Stimulated activated CD4-positive, alpha-beta T cell treated with anti-CD3 and anti-CD28 coated beads, Interleukin-15, amount 100 ng/mL, for 48 hours (primary cell): ENCODE results near the gene MEF2A.

ENCODE experiments used
- DNase-seq, 2 donors: peaks; one replicate each; pipeline ENCODE4 v3.0.0-alpha.2; 2020; ENCODE audit warnings: low read depth in 2 of 2

Gene MEF2A

DNA sequence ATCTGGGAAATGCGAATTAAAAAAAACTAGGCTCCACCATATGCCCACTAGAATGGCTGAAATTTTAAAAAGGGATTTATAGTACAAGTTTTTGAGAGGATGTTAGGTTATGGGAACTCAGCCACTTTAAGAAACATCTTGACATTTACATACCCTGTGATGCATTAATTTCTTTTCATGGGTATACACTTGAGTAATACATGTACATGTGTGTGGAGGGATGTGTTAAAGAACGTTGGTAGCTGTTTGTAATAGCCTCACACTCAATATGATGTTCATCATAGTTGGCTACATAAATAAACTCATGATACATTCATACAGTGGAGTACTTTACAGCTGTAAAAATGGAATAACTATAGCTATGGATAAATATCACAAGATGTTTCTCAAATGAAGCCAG, 40.9 kb downstream of the MEF2A start:
- no peak for DNase-seq

DNA sequence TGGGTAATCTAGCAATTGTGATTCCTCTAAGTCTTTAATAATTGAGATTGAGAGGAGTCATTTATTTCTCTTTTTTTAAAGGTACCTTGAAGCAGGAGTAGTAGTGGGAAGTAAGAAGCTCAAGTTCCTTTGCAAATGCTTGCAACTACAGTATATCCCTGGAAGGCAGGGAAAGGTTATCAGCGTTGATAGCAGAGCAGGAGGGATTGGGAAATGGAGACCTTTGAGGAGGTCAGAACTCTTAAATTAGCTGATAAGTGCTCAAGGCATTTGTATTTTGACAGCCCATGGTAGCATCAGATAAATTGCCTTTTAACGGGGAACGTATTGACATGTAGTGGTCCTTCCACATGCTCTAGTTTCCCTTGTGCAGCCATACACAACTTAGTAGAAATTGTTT, 47.7 kb downstream of the MEF2A start:
- no peak for DNase-seq

DNA sequence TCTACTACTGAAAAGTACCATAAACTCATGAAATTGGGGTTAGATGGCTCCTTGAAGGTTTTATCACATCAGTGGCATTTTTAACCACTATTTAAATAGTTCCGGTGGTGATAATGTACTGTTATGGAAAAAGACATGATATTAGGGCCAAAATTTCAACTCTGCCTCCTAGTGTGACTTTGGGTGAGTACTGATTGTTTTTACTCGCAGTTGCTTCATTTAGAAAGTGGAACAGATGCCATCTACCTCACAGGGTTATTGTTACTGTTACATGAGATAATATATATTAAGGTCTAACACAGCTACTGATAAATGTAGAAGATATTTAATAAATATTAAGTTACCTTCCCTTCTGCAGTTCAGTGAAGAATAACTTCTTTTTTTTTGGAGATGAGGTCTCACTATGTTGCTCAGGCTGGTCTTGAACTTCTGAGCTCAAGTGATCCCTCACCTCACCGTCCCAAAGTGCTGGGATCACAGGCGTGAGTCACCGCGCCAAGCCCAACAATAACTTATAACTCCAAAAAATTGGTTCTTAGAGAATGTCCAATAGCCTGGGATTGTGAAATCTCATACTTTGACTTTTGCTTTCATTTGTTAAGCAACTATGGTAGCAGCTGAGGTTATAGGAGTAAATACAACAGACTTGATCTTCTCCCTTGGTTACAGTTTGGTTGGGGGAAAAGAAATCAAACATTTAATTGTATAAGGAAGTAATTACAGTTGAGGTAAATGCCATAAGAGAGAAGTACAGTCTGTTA, 48.3 kb downstream of the MEF2A start:
- DNase-seq = no peak

DNA sequence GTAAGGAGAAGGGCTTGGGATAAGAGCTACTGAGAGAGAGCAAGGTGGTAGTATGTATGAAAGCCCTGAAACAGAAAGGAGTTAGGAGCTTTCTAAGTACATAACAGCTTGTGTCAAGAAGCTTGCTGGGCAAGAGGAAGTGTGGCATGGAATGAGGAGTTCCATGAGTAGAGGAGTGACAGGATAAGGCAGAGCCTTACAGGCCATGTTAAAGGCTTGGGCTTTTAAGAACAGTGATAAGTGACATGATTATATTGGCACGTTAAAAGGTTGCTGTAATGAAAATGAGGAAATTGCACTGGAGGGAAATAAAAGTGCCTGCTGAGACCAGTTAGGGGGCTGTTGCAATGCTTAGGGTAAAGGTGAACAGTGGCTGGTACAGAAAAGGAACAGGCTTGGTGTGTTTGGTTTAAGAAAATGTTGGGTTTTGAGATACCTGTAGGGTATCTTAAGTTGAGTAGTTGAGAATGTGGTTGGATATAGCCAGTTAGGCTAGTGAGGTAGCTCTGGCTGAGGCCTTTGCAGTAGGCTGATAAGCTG, 49.0 kb downstream of the MEF2A start:
- DNase-seq = no peak

DNA sequence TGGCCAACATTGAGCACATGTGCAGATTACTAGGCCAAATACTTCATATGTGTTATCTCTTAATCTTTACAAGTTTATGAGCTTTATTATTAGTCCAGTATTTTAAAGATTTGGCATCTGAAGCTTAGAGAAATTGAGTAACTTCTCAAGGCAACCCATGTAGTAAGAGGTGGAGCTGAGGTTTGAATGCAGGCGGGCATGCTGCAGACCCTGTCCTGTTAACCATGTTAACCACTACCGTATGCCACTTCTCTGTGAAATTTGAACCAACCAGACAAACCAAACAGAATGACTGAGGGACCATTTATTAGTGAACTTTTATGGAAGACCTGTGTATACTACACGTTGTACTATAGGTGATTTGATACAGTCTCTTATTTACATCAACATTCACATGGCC, 49.7 kb downstream of the MEF2A start:
- no peak for DNase-seq

DNA sequence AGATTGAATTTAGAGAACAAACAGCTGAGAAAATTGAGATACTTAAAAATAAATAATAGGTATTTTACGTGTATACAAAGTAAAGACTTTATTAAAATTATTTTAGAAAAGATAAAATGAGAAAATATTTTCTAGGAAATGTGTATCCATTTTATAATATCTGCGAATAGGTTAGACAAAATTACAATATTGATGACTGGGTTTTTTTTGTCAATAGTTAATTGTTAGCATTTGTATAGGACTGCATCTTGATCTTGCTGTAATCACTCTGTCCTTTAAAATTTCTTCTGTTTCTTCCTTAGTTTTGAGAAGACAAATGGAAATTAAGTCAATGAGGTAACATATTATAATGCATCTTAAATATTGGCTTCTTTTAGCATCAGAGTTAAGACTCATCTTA, 50.3 kb downstream of the MEF2A start:
- no peak for DNase-seq

DNA sequence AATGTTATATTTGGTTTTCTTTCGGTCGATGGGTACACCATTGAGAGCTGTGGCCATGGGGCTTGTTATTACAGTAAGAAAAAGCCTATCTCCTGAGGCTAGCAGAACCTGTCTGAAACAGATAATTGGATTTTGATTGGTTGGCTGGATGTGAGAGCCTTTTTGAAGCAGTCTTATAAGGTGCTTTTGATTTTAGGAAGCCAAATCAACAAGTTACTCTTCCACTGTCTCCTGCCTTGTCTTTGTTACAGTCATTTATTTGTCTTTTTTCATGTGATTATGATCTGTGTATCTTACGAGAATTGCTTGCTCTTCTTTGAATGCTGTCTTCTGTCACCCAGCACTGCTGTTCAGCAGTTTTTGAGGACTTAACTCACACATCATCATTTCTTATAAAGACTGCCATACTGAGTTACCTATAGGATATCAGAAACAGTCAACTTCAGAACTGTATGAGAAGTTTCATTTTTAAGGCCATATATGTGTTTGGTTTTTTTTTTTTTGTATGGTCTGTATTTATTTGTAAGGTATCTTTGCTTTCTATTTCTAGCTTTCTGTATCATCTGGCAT, 51.1 kb downstream of the MEF2A start:
- DNase-seq = no peak

DNA sequence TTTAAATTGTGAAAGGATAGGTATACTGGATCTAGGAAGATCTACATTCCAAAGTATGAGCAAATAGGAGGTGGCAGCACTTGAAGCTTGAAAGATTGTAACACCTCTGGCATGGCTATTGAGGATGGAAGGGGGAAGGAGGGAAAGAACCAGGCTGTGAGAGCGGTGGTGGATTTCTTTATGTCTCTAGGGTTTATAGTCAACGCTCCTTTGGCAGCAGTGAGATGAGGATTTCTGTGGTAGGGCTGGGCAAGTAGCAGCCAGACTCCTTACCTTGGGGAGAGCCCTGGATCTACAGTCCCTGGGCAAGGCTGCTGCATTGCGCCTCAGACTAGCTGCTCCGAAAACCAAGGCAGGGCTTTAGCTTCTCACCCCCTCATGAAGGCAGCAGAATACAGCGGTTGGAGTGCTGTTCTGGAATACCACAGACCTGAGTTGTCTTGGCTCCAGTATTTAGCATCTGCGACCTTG, 53.2 kb downstream of the MEF2A start:
- DNase-seq = no peak

DNA sequence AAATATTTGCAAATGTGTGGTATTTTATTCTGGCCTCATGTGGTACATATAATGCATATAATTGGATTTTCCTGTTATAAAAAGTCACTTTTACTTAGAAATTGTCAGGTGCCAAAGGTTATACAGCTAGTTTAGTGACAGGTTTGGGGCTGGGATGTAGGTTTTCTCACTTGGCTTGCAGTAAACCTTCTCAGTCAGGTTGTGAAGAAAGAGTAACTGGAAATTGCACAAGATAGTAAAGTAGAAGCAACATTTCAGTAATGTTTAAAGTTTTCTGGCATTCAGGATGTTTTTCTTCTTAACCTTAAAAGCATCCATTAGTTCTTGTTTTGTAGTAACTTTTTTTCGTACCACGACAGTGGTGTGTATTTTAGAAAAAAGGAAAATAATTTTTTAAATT, 53.9 kb downstream of the MEF2A start:
- DNase-seq = no peak

DNA sequence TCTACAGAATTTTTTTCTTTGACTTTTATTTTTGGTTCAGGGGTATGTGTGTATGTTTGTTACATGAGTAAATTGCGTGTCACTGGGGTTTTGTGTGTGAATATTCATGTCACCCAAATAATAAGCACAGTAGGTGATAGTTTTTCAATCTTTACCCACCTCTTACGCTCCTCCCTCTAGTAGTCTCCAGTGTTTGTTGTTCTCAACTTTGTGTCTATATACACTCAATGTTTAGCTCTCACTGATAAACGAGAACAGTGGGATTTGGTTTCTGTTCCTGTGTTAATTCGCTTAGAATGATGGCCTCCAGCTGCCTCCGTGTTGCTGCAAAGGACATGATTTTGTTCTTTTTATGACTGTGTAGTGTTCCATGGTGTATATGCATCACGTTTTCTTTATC, 54.4 kb downstream of the MEF2A start:
- no peak for DNase-seq

DNA sequence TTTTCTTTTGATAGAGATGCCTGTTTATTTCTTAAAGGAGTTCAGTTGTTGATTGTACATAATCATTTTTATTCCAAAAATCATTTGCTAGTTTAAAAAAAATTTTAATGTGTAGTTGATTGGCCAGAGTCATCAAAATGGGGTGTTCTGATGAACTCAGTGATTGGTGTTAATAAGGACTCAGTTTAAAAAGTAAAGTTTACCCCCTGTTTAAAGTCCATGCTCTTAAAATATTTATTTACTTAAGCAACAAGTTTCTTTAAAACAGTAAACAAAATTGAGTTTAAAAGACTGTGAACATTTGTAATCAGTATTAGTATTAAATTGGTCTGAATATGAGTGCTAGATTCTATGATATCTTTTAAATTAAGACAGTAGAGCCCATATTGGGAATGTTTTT, 56.0 kb downstream of the MEF2A start:
- DNase-seq = no peak

DNA sequence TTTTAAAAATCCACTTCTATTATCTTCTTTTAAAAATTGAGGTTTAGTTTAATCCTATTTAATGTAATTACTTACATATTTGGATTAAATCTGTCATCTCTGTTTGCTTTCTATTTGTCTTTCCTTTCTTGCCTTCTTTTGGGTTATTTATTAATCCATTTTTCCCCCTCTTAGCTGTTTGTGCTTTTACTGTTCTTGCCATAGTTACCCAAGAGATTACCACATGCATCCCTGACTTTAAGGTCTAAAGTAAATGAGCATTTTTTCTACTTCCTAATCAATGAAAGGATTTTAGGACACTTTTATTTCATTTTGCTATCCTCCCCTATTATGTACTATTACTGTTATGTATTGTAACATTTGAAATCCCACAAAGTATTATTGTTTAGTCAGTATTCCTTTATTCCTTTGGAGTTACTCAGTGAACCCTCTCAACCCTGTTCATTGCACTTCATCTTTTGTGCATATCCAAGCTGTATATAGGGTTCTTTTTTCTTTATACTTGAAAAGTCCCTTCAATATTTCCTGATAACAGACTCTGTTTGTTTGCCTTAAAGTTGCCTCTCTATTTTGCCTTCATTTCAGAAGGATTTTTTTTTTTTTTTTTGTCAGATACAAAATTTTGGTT, 62.7 kb downstream of the MEF2A start:
- DNase-seq = no peak

DNA sequence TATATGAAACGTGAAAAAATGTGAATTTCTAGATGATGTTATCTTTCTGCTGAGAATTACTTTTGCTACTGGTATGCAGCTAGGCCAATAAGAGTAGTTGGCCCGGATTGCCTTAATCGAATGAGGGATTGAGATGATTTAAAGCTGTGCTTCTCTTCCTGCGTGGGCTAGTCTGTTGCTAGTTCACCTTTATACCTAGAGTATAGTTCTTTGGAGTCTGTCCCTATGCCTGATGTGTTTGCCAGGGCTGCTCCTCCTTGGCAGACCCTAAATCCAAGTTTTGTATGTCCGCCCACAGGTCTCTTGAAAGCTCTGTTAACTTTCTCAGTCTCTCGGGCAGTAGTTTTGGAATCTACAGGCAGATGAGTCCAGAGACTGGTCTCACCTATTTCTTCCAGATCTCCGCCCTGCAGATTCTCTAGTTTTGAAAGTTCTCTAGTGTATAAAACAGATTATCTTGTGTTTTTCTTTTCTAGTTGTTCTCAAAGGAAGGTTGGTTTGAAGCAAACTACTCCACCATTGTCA, 64.9 kb downstream of the MEF2A start:
- DNase-seq = no peak

DNA sequence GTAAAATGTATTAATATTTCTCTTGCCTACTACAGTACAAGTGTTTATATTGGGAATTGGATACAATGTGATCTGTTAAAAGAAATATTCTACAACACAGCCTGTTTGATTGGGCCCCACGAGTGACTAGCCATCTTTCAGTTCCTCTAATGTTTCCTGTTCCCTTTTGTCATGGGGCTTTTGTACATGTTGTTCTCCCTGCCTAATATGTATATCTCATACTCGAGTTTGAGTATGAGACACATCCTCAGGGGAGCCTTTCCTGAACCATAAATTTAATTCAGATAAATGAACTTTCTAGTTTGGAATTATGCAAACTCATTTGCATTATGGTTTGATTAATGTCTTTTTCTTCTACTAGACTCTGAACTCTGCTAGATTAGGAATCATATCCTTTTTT, 65.5 kb downstream of the MEF2A start:
- no peak for DNase-seq

DNA sequence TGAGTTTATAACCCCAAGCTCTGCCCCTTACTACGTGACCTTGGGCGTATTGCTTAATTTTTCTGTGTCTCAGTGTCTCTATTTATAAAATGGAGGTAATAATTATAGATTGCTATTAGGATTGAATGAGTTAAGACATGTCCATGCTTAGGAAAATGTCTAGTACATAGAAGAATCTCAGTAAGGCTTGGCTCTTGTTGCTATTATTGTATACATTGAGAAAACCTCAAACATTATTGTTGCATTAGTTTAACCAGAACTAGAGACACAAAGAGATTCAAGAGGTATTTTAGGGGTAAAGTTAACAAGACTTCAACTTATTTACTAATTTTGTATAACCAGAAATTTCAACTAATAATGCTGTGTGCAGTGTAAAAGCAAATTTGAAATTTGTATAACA, 66.7 kb downstream of the MEF2A start:
- DNase-seq = no peak

DNA sequence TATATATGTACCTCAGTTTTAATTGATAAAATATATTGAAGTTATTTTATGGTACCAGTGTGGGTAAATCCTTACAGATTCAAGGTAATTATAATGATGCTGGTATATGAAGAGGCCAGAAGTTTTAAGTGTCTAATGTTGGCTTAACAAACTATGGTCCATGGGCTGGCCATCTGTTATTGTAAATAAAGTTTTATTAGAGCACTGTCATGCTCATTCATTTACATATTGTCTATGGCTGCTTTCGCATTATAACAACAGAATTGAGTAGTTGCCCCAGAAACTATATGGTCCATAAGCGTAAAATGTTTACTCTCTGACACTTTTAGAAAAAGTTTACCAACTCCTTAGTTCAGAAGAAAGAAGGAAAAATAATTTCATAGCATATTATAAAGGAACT, 67.9 kb downstream of the MEF2A start:
- no peak for DNase-seq

DNA sequence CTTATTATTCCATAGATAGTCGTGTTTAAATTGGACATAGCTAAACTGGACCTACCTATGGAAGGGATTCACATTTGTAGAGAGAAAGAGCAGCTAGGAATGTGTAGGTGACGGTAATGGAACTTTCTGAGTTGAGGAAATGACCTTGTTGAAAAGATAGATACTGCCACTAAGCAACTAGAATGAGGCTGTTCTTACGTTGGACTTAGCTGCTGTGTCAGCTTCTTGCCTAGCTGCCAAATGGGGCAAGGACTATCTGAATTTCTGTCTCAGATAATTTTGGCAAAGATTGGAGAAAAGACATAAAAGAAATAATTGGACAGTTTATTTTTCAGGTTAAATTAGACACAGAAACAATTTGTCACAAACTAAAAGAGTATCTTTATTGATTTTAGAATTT, 68.8 kb downstream of the MEF2A start:
- DNase-seq = no peak

DNA sequence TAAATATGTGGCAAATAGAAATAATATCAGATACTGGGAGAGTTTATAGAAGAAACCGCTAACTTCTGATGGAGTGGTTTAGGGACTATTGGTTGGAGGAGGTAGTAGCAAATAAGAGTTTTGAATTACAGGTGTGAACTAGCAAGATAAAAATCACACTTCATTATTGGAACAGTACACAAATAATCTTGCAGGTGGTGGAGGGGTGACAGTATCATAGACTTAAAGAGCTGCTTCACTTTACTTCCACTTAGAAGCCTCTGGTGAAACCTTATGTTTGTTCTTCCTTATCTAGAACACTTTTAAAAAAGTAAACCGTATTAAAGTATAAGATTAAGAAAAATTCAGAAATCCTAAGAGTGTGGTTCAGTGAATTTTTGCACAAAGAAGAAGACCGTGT, 69.4 kb downstream of the MEF2A start:
- no peak for DNase-seq

DNA sequence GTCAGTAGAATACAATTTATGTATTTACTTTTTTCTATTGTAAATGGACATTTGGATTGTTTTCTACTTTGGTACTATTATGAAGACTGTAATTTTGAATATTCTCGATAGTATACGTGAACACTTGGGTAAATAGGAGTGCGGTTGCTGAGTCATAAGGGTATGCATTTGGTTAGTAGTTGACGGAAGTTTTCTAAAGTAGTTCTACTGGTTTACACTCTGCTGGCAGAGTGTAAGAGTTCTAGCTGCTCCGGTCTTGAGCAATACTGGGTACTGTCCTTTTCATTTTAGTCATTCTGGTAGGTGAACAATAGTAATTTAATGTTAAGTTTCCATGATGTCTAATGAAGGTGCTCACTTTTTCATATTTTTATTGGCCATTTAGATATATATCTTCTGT, 70.0 kb downstream of the MEF2A start:
- no peak for DNase-seq

DNA sequence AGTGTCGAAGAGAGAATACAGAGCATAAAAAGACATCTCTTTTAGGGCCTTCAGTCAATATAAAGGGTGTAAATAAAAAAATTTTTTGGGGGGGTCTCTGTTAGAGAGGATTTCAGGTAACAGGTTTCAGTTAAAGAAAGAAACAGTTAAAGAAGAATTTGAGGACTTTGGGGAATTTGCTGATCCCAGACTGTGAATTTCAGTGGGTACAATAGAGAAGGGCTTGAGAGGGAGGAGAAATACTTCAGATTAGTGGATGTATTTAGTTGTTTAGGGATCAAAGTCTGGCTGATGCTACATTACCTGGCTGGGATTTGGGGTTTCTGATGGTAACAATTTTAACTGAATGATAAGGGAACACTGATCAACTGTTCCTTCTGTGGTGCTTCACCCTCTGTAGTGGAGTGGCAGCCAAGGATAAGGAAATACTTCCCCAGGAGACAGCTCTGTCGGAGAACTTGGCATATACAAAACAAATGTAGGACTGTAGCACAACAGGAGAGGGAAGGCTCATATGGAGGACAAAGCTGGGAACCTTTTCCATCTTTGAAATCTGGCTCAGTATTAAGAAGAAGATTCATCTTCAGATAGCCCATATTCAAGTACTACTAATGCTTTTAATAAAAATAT, 79.2 kb downstream of the MEF2A start:
- DNase-seq = no peak

DNA sequence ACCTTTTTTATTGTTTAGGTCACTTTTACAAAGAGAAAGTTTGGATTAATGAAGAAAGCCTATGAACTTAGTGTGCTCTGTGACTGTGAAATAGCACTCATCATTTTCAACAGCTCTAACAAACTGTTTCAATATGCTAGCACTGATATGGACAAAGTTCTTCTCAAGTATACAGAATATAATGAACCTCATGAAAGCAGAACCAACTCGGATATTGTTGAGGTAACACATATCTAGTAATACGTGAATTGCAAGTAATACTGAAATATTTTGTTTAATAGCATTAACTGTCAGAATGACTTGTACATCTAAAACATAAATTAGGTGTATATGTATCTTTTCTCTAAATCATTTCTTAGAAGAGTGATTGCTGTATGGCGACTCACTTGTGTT, 79.8 kb downstream of the MEF2A start:
- no peak for DNase-seq

DNA sequence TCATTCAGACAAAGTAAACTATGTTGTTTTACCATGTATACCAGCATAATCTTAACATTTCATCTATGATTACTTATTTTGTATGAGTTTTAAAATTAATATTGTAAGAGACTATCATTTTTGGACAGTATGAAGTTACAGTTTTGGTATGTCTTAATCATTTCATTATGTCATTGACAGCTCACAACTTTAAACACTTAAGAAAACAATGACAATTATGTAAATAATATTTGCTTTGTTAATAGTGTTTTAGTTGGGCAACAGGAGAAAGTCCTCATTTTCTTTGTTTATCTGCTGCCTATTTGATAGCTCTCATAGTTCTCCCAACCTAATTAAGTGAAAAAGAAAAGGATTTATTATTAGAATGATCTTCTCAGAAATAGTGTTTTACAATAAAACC, 80.2 kb downstream of the MEF2A start:
- no peak for DNase-seq
